OCI-LY3 (cell line): ENCODE data around the gene SNTB2.

Experiments
- EZH2phosphoT487 ChIP-seq: fragments of 200-600 bp; shearing (Covaris generic); IDR thresholded peaks from 2 replicates; pipeline ENCODE4 v1.6.1; 2018; ENCODE audit warnings: antibody characterized with exemption, mixed run types, low read depth
- TF ChIP-seq, protein P1 (sequence below): fragments of 200-600, 300-600 bp; sonication (generic); IDR thresholded peaks from 2 replicates; pipeline ENCODE4 v1.5.1; 2014; ENCODE audit warnings: antibody characterized with exemption, low read length, low read depth

DNA sequence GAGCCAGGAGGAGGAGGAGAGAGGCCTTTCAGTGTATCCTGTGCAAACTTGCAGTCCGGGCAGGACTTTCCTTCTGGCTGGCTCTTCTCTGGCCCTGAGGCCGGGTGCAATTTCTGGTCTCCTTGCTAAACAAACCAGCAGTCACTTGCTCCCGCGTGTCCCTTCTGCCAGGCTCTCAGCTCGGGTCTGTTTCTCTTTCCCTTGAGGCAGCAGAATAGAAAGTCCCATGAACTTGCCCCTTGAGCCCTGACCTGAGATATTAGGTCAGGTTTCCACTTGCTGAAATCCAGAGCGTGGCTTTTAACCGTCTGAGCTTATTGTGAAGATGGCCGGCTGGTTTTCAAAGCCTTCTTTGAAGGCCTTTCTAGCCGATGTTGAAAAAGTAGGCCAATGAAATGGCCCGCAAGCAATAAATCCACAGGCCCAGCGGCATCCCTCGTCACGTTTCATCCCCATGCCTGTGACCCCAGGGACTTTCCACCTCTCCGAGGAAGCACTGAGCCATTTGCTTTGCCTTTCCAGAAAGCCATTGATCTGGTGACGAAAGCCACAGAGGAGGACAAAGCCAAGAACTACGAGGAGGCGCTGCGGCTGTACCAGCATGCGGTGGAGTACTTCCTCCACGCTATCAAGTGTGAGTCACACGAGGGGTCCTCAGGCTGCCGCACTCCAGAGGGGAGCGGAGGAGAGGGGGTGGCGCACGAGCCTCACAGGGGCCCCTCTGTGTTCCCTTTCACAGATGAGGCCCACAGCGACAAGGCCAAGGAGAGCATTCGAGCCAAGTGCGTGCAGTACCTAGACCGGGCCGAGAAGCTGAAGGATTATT is 128.7 kb downstream of the SNTB2 start:
- TF ChIP-seq, protein P1, sequence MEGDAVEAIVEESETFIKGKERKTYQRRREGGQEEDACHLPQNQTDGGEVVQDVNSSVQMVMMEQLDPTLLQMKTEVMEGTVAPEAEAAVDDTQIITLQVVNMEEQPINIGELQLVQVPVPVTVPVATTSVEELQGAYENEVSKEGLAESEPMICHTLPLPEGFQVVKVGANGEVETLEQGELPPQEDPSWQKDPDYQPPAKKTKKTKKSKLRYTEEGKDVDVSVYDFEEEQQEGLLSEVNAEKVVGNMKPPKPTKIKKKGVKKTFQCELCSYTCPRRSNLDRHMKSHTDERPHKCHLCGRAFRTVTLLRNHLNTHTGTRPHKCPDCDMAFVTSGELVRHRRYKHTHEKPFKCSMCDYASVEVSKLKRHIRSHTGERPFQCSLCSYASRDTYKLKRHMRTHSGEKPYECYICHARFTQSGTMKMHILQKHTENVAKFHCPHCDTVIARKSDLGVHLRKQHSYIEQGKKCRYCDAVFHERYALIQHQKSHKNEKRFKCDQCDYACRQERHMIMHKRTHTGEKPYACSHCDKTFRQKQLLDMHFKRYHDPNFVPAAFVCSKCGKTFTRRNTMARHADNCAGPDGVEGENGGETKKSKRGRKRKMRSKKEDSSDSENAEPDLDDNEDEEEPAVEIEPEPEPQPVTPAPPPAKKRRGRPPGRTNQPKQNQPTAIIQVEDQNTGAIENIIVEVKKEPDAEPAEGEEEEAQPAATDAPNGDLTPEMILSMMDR = no peak
- TF ChIP-seq EZH2phosphoT487 = no peak
